H1 (cell line): ENCODE measurements around the gene TMEM63A. TPM values are rescaled to one million over a fixed set of nuclear protein-coding genes. Genes with fewer than 3 reads are reported as not detected.

ENCODE experiments used
- ASH2L ChIP-seq: fragments of 200-600, 300-600 bp; sonication (generic); IDR thresholded peaks from one replicate; pipeline ENCODE4 v1.7.1; 2017; ENCODE audit warnings: low read length
- BRCA1 ChIP-seq: IDR thresholded peaks from 2 replicates; pipeline ENCODE4 v1.6.1; 2012; ENCODE audit warnings: low read depth, low read length, improper control_type of control experiment
- EP300 ChIP-seq, 2 experiments: IDR thresholded peaks; 1 replicate in 1 of 2; 2 replicates in 1 of 2; pipeline ENCODE4 v1.6.1; 2011 to 2012; ENCODE audit warnings: low read depth in 2 of 2, low read length in 2 of 2, mild to moderate bottlenecking in 2 of 2, borderline replicate concordance in 1 of 2, inconsistent platforms in 1 of 2, moderate library complexity in 1 of 2
- KDM5A ChIP-seq: fragments of 200-600 bp; IDR thresholded peaks from 2 replicates; pipeline ENCODE4 v1.7.1; 2012; ENCODE audit warnings: mild to moderate bottlenecking, low read length, inconsistent platforms, mixed read lengths
- TCF12 ChIP-seq: IDR thresholded peaks from 2 replicates; pipeline ENCODE4 v1.6.1; 2011; ENCODE audit warnings: low read depth, mild to moderate bottlenecking, low read length
- polyA plus RNA-seq, 7 experiments: library from polyadenylated mRNA; depleted of rRNA in 3 of 7; stranded (reverse) in 5 of 7; unstranded in 2 of 7; fragments of >200 nt in 5 of 7; fragments of 200-250 nt in 2 of 7; gene quantifications; 1 replicate in 5 of 7; 2 replicates in 1 of 7; 4 replicates in 1 of 7; pipeline versions ENCODE4 v1.2.1 to v1.2.3, GENCODE V29; 2011 to 2013; ENCODE audit warnings: missing spikeins in 2 of 7, mixed read lengths in 2 of 7
- total RNA-seq: library from RNA; stranded (reverse); fragmentation: NEBNext Ultra II Directional; extraction: Animal tissue kit (Norgen Biotek cat#: 25700); gene quantifications from 2 replicates; pipeline ENCODE4 v1.2.1, GENCODE V29; 2021
- TF ChIP-seq, protein P1 (sequence below): fragments of 300-600 bp; sonication (generic); IDR thresholded peaks from 2 replicates; pipeline ENCODE4 v1.7.1; 2012; ENCODE audit warnings: low read length, moderate library complexity, mild to moderate bottlenecking, inconsistent platforms; ENCODE audit not compliant: insufficient replicate concordance
- TF ChIP-seq, protein P2 (sequence below): IDR thresholded peaks from 2 replicates; pipeline ENCODE4 v1.6.1; 2011; ENCODE audit warnings: low read depth, mild to moderate bottlenecking, low read length; ENCODE audit not compliant: insufficient read depth

The TMEM63A gene
- total and polyA plus RNA-seq, 2 of the 8 experiments (the other 6 are each of a cell fraction or from before 2014, with no cell fraction given), result 26.1 to 55.4 TPM

DNA sequence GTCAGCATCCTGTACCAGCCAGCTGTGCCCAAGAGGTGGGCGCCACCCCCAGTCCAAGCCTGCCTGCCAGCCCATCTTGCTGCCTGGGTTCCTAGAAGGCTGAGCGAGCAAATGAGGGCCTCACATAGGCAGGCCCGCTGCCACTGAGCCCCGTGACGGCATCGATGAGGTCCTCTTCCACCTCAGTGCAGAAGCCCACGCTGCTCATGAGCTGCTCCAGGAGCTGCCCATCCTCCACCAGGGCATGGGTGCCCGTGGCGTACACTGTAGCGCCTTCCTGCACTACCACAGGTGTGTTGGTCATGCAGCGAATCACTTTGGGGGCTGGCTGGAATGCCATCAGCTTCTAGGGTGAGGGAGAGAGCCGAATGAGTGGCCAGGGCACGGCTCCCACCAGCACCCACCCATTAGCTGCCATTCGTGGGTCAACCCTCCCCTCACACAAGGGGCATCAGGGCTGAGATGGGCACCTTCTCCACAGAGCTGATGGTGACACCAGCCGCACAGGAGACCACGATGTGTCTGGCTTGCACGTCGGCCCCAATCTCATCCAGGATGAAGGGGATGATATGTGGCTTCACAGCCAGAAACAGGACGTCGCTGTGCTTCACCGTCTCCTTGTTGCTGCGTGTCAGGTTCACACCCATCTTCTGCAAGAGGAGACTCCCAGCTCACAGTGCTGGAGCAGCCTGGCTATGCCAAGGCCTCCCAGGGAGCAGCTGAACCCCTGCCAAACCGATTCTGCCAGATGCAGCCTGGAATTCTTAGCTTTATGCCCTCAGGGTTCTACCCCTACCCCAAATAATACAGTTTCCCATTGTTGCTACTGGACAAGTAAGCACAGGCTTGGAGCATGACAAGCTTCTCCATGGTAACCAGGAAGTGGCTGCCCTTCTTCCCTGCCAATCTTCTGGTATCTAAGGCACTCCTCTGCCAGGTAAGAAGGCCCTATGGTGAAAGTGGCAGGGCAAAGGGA, 39.8 kb upstream of the TMEM63A start (continued):
- TF ChIP-seq, protein P1, sequence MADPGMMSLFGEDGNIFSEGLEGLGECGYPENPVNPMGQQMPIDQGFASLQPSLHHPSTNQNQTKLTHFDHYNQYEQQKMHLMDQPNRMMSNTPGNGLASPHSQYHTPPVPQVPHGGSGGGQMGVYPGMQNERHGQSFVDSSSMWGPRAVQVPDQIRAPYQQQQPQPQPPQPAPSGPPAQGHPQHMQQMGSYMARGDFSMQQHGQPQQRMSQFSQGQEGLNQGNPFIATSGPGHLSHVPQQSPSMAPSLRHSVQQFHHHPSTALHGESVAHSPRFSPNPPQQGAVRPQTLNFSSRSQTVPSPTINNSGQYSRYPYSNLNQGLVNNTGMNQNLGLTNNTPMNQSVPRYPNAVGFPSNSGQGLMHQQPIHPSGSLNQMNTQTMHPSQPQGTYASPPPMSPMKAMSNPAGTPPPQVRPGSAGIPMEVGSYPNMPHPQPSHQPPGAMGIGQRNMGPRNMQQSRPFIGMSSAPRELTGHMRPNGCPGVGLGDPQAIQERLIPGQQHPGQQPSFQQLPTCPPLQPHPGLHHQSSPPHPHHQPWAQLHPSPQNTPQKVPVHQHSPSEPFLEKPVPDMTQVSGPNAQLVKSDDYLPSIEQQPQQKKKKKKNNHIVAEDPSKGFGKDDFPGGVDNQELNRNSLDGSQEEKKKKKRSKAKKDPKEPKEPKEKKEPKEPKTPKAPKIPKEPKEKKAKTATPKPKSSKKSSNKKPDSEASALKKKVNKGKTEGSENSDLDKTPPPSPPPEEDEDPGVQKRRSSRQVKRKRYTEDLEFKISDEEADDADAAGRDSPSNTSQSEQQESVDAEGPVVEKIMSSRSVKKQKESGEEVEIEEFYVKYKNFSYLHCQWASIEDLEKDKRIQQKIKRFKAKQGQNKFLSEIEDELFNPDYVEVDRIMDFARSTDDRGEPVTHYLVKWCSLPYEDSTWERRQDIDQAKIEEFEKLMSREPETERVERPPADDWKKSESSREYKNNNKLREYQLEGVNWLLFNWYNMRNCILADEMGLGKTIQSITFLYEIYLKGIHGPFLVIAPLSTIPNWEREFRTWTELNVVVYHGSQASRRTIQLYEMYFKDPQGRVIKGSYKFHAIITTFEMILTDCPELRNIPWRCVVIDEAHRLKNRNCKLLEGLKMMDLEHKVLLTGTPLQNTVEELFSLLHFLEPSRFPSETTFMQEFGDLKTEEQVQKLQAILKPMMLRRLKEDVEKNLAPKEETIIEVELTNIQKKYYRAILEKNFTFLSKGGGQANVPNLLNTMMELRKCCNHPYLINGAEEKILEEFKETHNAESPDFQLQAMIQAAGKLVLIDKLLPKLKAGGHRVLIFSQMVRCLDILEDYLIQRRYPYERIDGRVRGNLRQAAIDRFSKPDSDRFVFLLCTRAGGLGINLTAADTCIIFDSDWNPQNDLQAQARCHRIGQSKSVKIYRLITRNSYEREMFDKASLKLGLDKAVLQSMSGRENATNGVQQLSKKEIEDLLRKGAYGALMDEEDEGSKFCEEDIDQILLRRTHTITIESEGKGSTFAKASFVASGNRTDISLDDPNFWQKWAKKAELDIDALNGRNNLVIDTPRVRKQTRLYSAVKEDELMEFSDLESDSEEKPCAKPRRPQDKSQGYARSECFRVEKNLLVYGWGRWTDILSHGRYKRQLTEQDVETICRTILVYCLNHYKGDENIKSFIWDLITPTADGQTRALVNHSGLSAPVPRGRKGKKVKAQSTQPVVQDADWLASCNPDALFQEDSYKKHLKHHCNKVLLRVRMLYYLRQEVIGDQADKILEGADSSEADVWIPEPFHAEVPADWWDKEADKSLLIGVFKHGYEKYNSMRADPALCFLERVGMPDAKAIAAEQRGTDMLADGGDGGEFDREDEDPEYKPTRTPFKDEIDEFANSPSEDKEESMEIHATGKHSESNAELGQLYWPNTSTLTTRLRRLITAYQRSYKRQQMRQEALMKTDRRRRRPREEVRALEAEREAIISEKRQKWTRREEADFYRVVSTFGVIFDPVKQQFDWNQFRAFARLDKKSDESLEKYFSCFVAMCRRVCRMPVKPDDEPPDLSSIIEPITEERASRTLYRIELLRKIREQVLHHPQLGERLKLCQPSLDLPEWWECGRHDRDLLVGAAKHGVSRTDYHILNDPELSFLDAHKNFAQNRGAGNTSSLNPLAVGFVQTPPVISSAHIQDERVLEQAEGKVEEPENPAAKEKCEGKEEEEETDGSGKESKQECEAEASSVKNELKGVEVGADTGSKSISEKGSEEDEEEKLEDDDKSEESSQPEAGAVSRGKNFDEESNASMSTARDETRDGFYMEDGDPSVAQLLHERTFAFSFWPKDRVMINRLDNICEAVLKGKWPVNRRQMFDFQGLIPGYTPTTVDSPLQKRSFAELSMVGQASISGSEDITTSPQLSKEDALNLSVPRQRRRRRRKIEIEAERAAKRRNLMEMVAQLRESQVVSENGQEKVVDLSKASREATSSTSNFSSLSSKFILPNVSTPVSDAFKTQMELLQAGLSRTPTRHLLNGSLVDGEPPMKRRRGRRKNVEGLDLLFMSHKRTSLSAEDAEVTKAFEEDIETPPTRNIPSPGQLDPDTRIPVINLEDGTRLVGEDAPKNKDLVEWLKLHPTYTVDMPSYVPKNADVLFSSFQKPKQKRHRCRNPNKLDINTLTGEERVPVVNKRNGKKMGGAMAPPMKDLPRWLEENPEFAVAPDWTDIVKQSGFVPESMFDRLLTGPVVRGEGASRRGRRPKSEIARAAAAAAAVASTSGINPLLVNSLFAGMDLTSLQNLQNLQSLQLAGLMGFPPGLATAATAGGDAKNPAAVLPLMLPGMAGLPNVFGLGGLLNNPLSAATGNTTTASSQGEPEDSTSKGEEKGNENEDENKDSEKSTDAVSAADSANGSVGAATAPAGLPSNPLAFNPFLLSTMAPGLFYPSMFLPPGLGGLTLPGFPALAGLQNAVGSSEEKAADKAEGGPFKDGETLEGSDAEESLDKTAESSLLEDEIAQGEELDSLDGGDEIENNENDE, result no peak
- TF ChIP-seq, protein P2, sequence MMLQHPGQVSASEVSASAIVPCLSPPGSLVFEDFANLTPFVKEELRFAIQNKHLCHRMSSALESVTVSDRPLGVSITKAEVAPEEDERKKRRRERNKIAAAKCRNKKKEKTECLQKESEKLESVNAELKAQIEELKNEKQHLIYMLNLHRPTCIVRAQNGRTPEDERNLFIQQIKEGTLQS, result no peak
- TF ChIP-seq KDM5A (no peak), TCF12 (no peak), ASH2L (no peak), EP300 (IDR thresholded peaks at IDR 0.05; ENCODE audit: borderline replicate concordance in 1 of 2, low read depth in 2 of 2, low read length in 2 of 2) (no peak), BRCA1 (no peak)
